NCI-H82 (cell line): ENCODE measurements around the gene ICE2.

ENCODE experiments used
- DNase-seq: peaks from one replicate; lab custom pipeline; 2025; lab: John Stamatoyannopoulos, UW

The ICE2 gene, protein sequence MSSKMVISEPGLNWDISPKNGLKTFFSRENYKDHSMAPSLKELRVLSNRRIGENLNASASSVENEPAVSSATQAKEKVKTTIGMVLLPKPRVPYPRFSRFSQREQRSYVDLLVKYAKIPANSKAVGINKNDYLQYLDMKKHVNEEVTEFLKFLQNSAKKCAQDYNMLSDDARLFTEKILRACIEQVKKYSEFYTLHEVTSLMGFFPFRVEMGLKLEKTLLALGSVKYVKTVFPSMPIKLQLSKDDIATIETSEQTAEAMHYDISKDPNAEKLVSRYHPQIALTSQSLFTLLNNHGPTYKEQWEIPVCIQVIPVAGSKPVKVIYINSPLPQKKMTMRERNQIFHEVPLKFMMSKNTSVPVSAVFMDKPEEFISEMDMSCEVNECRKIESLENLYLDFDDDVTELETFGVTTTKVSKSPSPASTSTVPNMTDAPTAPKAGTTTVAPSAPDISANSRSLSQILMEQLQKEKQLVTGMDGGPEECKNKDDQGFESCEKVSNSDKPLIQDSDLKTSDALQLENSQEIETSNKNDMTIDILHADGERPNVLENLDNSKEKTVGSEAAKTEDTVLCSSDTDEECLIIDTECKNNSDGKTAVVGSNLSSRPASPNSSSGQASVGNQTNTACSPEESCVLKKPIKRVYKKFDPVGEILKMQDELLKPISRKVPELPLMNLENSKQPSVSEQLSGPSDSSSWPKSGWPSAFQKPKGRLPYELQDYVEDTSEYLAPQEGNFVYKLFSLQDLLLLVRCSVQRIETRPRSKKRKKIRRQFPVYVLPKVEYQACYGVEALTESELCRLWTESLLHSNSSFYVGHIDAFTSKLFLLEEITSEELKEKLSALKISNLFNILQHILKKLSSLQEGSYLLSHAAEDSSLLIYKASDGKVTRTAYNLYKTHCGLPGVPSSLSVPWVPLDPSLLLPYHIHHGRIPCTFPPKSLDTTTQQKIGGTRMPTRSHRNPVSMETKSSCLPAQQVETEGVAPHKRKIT

DNA sequence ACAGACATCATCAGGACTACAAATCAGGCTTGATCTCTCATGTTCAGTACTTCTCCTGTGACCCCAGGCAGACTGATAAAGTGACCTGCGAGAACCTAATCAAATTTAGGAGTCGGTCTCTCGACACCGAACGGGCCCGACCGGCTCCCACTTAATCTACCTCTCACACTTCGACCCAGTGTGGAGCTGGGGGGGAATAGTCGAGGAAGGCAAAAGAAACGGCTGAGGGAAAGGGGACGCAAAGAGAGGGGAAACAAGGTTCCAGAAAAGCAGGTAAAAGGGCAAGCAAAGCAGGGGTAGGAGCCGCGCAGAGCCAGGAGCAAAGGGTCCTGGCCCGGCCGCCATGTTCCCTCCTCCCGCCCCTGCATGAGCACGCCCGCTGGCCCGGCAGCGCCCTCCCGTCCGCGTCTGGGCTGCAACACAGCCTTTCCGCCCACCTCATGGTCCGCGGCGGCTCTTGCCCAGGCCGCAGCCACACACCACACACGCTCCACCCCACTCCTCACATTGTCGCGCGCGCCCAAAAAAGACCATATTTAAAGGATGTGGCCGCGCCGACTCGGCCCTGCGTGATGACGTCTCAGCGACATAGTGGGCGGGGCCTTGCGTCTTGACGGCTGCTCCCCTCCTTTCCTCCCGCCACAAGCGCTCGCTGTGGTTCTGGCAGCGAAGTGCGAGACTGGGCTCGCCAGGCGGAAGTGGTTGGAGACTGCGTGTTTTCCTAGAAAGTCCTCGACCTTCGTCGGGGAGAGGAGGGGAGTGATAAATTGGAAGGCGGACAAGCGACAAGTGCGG lies at the start of gene ICE2:
Gene ICE2, minus strand, starts transcription at position 577 of the 795 bp plus-strand sequence. CDS start 1,165 bp downstream, outside the sequence.
- DNase-seq, result peak; percentile 96

DNA sequence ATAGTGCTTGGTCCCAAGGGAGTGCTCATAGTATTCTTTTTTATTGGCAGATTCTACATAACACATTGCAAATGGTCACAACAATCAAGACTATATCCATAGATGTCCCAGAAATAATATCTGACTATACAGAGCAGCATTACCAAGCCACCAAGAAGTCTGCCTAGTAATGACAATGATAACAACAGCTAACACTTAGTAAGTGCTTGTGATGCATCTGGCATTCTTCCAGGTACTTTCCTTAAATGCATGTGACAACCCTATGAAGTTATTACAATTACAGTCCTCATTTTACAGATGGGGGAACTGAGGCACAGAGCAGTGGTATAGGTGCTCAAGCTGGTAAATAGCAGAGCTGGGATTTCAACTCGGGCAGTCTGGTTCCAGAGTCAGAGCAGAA lies 49.6 kb upstream of the ICE2 start:
- DNase-seq, result no peak

DNA sequence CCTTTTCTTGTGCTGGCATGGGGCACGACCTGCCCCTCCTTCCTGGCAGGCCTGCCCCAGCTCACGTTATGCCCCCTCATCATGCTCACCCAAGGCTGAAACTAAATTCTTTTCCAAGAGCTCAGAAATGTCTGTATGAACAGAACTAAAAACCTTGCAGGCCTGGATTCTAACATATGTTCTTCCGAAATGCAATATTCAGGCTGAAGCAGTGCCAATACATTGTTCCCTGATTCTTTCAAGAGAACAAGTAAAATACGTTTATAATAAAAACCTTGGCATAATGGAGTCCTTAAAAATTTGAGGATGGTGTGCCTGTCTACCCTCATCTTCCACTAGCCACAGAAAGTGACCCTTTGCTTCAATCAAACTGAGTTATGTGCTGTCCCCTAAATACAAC lies 48.5 kb upstream of the ICE2 start:
- no peak for DNase-seq

DNA sequence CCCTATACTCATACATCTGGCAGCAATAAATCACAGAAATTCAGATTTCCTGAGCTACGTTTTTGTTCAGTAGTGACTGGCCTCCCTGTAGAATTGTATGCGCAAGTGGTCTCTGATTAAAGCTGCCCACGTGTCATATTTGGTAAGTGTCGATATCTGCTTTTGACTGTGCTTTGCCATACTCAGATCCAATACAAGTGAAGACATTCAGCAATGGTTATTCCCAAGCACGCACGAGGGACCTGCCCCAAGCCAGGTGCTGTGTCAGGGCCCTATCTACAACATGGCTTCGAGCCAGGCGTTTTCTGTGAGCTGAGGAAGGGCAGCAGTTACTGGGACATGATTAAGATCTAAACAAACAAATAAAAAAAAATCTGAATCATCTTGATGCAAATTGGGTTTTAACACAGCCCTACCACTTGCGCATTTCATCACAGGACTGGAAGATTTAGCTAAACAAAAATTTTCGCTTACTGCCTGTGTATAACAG lies 47.2 kb upstream of the ICE2 start:
- no peak for DNase-seq

DNA sequence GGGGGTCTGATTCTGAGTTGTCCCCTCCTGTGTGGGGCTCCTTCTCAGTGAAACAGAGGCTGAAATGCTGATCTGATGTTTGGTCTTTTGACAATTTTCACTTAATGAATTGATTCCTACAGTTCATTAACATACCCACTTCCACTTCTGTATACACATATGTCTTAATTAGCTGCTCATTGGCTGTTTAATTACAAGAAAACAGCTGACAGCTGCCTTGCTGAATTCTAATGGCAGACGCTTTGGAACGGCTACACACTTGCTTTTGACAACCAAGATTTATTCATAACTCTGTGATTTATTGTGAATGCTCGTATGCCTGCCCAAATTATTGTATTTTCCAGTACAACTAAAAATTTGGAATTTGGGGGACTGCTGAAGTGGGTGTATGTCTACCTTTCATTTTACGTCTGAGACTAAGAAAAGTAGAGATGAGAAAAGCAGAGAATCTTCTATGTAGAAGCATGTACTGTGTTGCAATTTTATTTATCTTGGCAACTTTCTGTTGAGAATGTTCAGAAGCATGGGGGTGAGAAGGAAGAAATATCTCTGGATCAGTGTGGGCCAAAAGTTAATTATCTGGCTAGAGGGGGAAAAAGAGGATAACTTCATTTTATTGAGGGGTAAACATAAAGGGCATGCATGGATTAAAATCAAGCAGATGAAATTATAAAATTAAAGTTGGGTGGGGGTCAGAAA lies 46.5 kb upstream of the ICE2 start:
- no peak for DNase-seq

DNA sequence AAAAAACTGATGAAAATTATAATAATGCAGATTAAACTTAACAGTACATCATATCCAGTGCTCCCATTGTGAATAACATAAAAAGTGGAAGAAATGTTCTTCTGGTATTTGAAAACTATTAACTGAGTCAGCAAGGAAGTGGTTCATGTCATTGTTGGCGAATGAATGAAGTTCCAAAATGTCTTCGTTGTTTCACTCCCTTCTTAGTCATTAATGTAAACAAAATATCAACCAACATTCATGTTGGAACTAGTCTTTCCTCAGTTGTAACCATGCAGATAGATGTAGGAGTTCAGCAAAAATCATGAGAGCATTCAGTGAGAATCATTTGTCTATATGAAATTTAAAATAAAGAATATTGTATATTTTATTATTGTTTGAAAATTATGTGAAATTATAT lies 44.1 kb upstream of the ICE2 start:
- DNase-seq, result no peak

DNA sequence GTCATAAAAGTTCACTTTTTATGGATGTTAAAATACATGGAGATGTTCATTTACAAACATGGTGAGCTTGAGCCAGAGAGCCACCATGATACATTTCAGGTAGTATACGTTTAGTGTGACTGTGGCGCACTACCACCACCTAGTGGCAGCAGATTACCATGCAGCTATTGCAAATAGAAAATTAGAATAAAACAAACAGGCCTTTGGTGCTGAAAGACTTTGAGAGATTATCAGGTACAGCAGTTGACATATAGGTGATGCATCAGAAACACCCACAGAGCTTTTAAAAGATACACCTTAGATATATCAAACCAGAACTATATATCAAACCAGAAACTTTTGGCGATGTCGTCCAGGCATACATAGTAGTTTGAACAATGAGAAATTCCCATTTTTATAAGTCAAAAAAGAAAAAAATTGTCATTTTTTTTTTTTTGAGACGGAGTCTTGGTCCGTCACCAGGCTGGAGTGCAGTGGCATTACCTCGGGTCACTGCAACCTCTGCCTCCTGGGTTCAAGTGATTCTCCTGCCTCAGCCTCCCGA lies 42.0 kb upstream of the ICE2 start:
- DNase-seq, result peak; percentile 78

DNA sequence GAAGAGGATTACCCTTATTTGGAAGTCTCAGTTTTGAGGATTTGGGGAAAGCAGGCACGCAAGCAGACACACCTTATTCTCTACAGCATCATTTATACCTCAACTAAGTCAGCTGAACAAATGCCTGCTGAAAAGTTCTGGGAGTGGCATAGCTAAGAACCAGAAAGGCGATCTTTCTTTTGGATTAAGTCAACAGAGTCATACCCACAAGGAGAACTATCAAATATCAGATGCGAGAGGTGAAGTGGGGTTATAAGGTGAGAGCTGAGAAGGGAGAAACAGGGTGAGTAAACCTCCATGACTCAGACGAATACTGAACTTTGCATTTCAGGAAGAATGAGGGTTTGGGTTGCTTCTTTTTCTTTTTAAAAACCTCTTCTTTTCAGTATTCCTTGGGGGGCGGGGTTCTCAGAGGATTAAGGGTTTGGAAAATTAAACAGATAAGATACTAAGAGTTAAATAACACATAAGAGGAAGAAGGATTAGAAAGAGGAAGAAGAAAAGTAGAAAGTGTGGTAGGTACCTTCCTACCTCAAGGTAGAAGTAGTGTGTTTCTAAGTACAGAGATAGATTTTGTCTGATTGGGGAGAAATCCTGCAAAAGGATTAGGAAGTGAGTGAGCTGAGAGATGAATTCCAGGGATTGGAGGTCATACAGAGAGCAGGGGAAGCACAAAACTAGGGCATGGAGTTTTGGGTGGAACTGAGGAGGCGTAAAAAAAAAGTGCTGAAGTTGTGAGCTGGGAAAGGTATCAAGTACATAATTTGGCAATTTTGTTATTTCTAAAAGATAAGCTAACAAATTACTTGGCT lies 41.3 kb upstream of the ICE2 start:
- DNase-seq, result no peak

DNA sequence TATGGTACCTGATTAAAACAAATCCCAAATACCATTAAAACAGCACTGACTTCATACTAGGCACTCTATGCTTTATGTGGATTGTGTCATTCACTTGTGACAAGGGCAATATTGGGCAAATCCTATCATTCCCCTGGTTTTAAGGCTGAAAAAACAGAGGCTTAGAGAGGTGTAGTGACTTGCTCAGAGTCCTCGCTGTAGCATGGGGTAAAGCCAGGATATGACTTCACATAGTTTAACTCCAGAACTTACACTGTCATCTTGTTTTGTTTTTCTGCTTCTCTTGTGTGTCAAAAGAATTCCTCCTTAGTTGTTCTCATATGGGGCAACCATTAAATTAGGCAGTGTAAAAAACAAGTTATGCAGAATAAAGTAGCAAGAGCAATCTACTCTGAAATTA lies 40.3 kb upstream of the ICE2 start:
- DNase-seq, result no peak

DNA sequence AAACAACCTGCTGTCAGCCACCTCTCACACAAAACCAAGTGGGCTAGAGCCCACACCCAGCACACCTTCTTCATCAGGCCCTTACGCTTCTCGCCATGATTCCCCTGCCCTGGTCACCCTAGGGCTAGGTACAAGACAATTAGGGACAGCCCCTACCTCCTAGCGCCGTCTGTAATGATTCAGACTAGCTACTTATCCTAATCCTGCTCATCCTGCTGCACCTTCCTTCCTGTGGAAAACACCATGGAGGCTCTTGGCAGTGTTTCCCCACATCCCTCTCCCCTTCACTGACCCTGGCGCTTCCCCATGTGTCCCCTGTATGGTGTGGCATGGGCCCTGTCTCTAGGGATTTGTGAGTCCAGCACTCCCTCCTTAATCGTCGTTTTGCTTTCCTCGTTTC lies 39.6 kb upstream of the ICE2 start:
- peak; percentile 87 for DNase-seq

DNA sequence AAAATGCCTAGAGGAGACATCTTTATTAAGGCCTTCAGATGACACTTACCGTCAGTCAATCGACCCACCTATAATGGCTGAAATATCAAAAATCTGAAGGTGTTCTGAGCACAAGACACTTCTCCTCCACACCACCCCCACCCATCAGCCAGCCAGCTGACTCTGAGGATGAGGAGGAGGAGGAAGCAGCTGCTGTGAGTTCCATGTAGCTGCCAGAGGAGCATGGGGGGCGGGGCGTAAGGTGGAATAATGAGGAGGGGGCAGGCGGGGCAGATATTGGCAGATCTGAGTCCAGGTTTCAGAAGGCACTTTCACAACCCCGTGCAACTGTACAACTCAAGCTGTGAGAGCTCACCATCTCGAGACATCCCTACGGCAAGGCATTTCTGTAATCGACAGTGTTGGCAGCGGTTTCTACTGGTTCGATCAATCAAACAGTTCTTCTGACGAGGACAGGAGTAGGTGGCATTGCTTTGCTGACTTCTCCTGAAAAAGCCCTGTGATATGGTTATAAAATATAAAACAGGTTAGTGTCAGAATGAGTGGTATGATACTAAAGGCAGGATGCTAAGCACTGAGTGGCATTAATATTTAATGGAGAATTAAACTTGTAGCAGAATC lies 35.4 kb upstream of the ICE2 start:
- no peak for DNase-seq

DNA sequence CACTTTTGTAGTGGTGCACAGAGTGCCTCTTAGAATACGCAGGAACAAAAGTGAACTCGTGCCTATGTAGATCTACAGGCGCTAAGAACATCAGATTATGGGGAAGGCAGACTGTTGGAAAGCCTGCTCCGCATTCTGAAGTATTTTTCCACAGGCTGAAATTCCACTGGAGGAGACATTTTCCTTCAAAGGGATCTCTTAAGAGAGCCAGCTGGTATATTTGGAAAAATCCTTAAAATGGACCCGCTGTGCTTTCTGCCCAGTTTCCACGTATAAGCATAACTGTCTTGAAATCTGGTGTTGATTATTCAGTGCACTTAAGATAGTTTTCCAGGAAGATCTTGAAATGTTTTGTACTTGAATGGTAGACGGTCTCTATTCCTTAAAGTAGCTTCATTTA lies 34.7 kb upstream of the ICE2 start:
- no peak for DNase-seq

DNA sequence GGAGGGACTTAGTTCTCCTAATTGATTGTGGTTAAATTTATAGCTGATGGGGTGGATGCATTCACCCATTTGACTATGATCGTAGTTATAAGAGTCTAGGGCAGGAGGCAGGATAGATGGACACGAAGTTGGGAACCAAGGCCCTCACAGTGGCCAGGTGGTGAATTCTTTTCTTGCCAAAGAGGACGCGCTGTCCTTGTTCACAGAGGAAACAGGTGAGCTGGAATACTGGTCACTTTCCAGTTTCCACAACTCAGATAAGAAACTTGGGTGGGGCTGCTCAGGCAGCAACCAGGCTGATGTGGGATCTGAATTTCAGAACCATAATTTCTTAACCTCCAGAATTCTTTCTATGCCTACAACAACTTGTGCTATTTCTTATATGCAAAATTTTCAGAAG lies 34.0 kb upstream of the ICE2 start:
- DNase-seq, result no peak

DNA sequence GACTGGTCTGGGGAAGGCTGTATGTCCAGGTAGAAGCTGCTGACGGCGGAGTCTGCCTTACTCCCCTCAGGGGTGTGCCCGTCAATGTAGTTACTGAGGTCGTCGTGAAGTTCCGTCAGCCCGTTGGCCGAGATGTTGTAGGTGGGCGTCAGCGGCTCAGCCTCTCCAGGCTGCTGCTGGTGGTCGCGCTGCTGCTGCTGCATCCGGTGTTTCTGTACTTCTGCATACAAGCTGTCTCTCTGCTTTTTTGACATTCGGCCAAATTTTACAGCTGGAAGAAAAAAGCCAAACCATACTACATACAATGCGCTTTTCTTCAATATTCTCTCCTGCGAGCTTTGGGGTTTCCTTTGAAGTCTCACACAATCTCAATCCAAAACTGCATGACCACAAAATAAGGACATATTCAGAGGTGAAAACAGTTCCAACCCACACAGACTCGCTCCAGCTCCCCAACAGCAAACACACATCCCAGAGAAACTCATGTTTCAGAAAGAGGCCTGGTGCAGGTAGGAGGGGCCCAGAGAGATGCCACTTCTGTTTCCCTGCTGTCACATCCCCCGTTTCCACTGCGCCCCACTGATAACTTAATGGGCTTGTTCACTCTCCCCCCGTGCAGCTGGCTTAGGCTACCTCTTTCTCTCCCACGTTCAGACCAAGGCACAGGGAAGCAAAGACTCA lies 32.5 kb upstream of the ICE2 start:
- DNase-seq, result no peak

DNA sequence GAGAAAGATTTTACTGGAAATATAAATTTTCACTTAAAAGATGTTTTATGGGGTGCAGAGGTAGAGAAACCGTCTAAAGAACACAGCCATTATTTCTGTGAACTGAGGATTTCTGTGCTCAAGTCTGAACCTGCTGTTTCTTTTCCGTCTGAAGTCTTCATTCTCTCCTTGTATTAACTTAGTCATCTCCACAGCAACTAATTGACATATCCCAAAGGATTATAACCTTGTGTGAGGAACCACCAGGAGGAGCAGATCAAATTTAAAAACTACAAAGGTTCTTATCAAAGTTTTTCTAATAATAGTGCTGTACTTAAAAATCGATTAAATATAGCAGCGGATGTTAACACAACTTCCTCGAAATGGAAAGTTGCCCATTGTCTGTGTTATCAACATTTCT lies 31.1 kb upstream of the ICE2 start:
- DNase-seq, result peak; percentile 14

DNA sequence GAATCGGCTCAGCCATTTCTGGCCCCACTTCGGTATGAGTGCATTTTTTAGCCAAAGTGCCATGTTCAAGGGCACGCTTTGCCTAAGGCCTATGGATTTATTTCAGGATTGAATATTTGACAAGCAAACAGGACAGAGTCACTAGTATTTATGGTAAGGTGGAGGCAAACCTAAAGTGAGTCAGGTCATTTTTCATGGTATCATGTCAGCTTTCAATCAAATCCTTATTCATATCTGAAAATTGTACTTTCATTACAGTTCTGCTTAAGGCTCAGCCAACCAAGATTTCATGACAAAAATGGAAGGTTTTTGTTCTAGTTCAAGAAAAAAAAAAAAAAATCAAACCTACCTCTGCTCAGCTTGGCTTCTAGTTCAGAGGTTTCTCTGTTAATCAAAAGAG lies 30.5 kb upstream of the ICE2 start:
- DNase-seq, result no peak

DNA sequence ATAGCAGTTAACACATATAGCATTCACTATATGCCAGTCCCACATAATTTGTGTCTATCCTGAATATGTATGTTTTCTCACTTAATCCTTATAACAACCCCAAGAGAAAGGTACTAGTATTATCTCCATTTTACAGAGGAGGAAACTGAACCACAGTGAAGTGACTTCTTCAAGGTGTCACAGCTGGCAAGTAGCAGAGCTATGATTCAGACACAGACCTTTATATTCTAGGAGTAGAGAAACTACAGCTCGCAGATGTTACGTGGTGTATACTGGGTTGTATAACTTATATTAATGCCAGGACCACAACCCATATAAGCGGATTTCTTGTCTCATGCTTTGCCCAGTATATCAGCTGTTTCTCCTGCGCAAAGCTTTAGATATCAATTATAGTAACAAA lies 29.5 kb upstream of the ICE2 start:
- DNase-seq, result no peak

DNA sequence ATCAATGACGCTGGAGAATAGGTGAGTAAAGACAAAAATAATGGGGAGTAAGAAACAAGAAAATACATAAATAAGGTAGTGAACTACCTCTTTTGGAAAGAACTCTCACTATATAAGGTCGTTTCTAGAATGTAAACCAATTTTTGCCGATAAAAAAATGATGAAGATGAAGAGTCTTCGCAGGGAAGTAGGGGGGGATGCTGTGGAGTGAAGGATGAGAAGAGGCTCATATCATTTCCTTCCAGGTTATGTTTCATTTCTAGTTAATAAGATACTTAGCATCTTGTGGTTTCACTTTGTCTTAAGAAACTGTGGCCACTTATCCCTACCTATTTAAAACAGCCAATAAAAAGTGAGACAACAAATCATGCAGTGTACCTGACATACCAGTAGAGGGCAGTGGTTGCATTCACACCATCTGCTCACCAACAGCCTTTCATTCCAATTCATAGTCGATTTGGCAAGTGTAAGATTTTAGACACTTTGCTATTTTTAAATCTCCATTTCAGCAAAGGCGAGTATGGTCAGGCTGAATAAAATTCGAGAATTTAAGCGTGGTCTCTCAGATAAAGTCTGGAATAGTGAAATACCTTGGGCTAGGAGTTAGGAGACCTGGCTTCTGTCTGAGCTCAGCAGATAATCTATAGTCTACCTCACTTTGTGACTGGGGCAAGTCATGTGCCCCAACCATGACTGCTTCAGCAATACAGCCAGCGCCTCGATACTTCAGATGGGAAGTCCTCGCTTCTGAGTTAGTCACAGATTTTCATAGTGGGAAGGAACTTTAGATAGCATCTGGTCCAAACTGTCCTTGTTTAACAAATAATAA lies 28.9 kb upstream of the ICE2 start:
- DNase-seq, result peak; percentile 77
